ENCODE results near the gene CHDH.

- TF ChIP-seq CTCF (IDR thresholded peaks at IDR 0.05; ENCODE audit: extremely low read depth in 1 of 2, insufficient read depth in 1 of 2, low read depth in 1 of 2, low read length in 2 of 2) (no peak), EZH2 (IDR thresholded peaks at IDR 0.05; ENCODE audit: borderline replicate concordance, low read depth, low read length, severe bottlenecking) (no peak), MAX (IDR thresholded peaks at IDR 0.05; ENCODE audit: insufficient read depth, insufficient read length) (no peak), POLR2A (IDR thresholded peaks at IDR 0.05; ENCODE audit: low read depth, low read length) (no peak), GATA2 (IDR thresholded peaks at IDR 0.05; ENCODE audit: insufficient read depth, insufficient read length, low read depth, low read length) (no peak), MYC (IDR thresholded peaks at IDR 0.05; ENCODE audit: low read depth, low read length) (no peak), JUN (IDR thresholded peaks at IDR 0.05; ENCODE audit: borderline replicate concordance, insufficient read depth, insufficient read length, low read depth) (no peak), FOS (IDR thresholded peaks at IDR 0.05; ENCODE audit: borderline replicate concordance, insufficient read depth, low read length) (no peak)
Measured at GRCh38 chr3:53787016-53787415, 59.2 kb downstream of the CHDH start.
